GM15510 (cell line): Measurements from ENCODE around the gene ZFAND3.

ENCODE experiments used
- POLR2A ChIP-seq: IDR thresholded peaks from 3 replicates; pipeline ENCODE4 v1.6.1; 2011; ENCODE audit warnings: borderline replicate concordance; ENCODE audit not compliant: insufficient read length; ENCODE audit errors: extremely low read depth

ZFAND3 gene

GRCh38 chr6:38116248-38116647, 296.7 kb downstream of the ZFAND3 start:
- TF ChIP-seq POLR2A: no peak

- TF ChIP-seq POLR2A: no peak
Measured at GRCh38 chr6:38117281-38117680, 297.8 kb downstream of the ZFAND3 start.

GRCh38 chr6:38118791-38119365, 299.4 kb downstream of the ZFAND3 start:
- no peak for TF ChIP-seq POLR2A

- TF ChIP-seq POLR2A: no peak
Measured at GRCh38 chr6:38119516-38119915, 300.0 kb downstream of the ZFAND3 start.

GRCh38 chr6:38127284-38127683, 307.8 kb downstream of the ZFAND3 start:
- no peak for TF ChIP-seq POLR2A

GRCh38 chr6:38131527-38131965, 312.0 kb downstream of the ZFAND3 start:
- TF ChIP-seq POLR2A: no peak

GRCh38 chr6:38133932-38134703, 314.6 kb downstream of the ZFAND3 start:
- TF ChIP-seq POLR2A: no peak

GRCh38 chr6:38134704-38135088, 315.2 kb downstream of the ZFAND3 start:
- TF ChIP-seq POLR2A: no peak

GRCh38 chr6:38136547-38136946, 317.0 kb downstream of the ZFAND3 start:
- TF ChIP-seq POLR2A: no peak

- no peak for TF ChIP-seq POLR2A
Measured at GRCh38 chr6:38137608-38138265, 318.2 kb downstream of the ZFAND3 start.

- no peak for TF ChIP-seq POLR2A
Measured at GRCh38 chr6:38138374-38138773, 318.8 kb downstream of the ZFAND3 start.

- TF ChIP-seq POLR2A: no peak
Measured at GRCh38 chr6:38141085-38141484, 321.6 kb downstream of the ZFAND3 start.

- no peak for TF ChIP-seq POLR2A
Measured at GRCh38 chr6:38141716-38142115, 322.2 kb downstream of the ZFAND3 start.

GRCh38 chr6:38142178-38142902, 322.8 kb downstream of the ZFAND3 start:
- TF ChIP-seq POLR2A: no peak
